ENCODE measurements around the gene DDAH1.

DNA sequence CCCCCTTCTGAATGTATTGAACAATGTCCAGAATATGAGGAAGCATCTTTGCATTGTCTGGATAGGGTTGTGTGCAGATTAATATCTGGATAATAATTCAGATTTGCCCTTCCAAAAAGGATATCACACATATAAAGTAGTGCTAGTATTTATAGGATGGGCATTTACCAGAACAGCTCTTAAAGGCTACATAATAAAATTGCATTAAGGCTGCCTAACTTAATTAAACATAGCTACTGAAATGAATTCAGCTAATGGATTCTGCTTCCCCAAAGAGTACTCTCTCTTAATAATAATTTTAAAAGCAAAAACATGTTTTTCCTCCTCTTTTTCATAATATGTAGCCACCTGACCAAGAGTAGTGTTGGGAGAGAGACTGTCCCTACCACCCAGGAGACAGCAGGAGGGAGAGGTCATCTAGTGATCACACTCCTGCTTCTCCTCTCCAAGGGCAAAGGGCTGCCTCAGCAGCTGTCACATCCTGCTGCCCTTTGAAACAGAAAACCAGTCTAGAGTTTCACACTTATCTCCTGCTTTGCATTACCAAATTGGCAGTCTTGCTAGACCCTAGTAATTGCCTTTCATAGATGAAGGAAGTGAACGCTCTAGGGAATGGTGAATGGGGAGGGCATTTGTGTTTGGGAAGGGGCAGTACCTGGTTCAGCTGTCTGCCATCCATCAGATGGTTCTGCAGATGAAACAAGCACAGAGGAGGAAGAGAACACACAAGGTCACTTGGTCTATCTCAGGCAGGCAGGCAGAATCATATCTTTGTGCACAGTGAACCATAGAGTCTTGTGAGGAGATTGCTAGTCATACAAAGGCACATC lies 29.3 kb upstream of the DDAH1 start:
- TF ChIP-seq, protein P1, sequence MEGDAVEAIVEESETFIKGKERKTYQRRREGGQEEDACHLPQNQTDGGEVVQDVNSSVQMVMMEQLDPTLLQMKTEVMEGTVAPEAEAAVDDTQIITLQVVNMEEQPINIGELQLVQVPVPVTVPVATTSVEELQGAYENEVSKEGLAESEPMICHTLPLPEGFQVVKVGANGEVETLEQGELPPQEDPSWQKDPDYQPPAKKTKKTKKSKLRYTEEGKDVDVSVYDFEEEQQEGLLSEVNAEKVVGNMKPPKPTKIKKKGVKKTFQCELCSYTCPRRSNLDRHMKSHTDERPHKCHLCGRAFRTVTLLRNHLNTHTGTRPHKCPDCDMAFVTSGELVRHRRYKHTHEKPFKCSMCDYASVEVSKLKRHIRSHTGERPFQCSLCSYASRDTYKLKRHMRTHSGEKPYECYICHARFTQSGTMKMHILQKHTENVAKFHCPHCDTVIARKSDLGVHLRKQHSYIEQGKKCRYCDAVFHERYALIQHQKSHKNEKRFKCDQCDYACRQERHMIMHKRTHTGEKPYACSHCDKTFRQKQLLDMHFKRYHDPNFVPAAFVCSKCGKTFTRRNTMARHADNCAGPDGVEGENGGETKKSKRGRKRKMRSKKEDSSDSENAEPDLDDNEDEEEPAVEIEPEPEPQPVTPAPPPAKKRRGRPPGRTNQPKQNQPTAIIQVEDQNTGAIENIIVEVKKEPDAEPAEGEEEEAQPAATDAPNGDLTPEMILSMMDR (conservative IDR thresholded peaks at IDR 0.05; ENCODE audit: low read length) = no peak
- no peak for TF ChIP-seq EZH2phosphoT487 (IDR thresholded peaks at IDR 0.05; ENCODE audit: borderline replicate concordance)
